NCI-H1694 treated with DMSO at 0.1 percent for 48 hours (cell line): ENCODE measurements around the gene THUMPD2.
"Not testable (repeated sequence)": the region's sequence is repeated elsewhere in the genome, so short reads cannot be mapped to it uniquely, and the experiment has no call there.

Experiments
- DNase-seq: peaks from one replicate; lab custom pipeline; 2025; lab: John Stamatoyannopoulos, UW

THUMPD2 gene

DNA sequence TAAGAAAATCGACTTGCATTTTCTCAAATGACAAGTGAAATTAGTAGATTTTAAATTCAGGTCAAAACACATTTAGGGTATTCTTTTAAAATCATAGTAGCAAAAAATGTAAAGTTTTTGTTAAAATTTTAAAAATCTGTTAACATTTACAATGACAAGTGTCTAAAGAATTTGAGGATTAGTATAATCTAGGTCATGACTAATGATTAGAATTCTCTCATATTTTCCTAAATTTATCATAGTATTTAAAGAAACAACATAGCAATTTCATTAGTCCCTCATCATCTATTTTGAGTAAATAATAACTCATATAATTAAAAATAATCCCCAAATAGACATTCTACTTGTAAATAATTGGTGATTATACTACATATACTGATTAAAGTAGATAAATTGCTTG is 23.6 kb downstream of the THUMPD2 start:
- DNase-seq = no peak

DNA sequence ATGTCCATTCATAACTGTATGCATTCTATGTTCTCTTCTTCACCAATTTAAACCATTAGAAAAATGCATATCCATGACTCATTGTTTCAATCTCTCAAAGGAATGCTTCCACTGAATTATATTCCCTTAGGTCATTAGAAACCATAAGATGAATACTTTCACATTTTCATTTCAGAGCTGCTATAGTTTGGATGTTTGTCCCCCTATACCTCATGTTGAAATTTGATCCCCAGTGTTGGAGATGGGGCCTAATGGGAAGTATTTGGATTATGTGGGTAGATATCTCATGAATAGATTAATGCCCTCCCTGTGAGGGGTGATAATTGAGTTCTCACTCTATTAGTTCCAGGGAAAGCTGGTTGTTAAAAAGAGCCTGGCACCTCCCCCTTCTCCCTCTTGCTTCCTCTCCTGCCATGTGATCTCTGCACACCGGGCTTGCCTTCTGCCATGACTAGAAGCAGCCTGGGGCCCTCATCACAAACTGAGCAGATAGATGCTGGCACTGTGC is 35.7 kb downstream of the THUMPD2 start:
- DNase-seq = no peak

- no peak for DNase-seq
Observed at GRCh38 chr2:39741871-39742270, 37.2 kb downstream of the THUMPD2 start.

DNA sequence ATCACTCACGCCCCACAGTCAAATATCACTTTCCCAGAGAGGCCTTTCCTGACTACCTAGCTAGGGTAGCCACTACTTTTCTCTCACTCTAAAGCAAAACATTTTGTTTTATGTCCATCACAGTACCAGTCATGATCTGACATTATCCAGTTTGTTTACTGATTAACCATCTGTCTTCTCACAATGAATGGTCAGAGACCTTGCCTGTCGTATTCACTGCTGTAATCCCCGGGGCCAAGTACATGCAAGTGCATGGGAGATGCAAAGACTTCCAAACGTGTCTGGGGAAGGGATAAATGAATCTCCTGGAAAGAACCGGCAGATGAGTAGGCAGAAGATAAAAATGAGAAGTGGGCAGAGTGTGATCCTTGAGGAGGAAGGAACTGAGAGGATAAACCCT is 39.7 kb downstream of the THUMPD2 start:
- DNase-seq = no peak

- DNase-seq = no peak
Observed at GRCh38 chr2:39738936-39739335, 40.1 kb downstream of the THUMPD2 start.

DNA sequence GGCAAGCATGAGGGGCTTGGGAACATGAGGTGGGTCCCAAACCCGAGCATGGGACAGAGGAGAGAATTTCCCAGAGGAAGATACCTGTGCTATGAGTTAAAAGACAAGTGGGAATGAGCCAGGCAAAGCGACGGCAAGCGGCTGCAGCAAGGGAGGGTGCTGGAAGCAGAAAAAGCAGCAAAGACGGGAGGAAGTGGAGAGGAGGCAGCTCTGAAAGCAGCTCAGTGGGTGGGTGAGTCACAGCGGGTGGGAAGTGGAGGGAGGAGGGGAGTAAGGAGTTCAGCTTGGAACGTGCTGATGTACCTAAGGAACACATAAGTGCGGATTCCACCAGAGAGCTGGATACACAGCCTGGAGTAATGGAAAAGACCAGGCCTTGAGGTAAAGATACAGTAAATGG is 41.4 kb downstream of the THUMPD2 start:
- no peak for DNase-seq

- no peak for DNase-seq
Observed at GRCh38 chr2:39736640-39737039, 42.4 kb downstream of the THUMPD2 start.

DNA sequence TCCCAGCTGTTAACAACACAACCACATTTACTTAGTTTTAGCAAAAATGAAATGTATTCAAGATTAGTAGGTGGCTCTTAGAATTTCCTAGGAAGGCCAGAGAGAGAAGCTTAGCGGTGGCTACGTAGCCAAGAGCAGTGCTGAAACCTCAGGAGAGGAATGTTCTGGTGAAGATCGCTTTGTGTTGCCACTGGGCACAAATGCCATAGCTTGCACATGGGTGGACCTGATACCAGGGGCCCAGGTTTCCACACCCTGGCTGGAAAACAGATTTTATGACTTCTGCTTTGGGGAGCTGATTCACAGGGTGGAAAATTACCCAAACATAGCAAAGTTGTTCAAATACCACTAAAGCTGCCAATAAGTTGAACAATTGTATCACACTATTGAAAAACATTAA is 43.4 kb downstream of the THUMPD2 start:
- no peak for DNase-seq

- DNase-seq = no peak
Observed at GRCh38 chr2:39734445-39734844, 44.6 kb downstream of the THUMPD2 start.

GRCh38 chr2:39733070-39733674 is 45.9 kb downstream of the THUMPD2 start:
- no peak for DNase-seq

DNA sequence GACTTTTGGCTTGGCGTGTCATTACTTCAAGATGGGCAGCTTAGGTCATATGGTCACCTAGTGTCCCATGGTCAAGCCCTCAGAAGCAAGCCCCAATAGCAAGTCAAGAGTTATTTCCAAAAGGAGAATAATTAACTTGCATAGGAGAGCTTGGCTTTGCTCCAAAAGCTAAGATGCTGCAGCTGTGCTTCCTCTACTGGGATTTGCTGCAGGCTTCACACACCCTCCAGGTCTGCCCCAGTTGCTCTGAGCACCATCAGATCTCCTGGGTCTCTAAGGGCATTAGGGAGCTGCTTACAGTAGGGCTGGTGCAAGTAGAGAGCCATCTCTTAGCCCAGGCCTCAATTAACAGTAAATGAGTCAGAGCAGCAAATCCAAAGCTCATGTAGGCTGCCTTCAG is 46.6 kb downstream of the THUMPD2 start:
- peak; percentile 41 for DNase-seq

DNA sequence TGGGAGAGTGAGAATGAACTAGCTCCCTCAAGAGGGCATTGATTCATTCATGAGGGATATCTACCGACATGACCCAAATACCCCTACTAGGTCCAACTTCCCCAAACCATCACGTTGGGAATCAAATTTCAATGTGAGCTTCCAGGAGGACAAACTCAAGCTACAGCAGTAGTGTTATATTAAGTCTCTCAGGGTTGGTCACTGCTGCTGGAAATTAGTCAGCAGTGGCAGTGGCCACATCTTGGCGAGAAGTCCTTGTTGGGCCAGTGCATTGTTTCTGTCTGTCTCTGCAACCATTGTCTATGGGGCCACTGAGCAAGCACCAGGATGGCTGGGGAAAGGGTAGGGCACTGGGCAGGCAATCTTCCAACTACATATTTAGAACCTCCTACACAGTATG is 47.5 kb downstream of the THUMPD2 start:
- DNase-seq = no peak

GRCh38 chr2:39730685-39731302 is 48.3 kb downstream of the THUMPD2 start:
- peak; percentile 50 for DNase-seq

DNA sequence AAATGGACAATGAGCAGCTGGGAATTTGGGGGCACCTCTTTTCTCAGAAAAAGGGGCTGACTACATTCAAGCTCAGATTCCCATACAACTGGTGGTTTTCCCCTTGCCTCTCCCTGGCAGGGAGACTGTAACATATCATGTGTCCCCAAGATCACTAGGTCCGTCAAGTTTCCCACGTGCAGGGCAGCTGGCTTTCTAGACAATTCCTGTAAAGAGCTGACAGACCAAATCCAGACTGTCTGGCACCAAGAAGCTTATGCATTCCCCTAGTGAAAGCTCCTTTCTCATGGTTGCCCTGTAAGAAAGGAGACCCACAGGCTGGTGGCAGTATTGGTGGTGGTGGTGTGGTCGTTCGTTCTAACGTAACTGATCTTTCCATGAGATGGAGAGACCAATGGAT is 48.8 kb downstream of the THUMPD2 start:
- no peak for DNase-seq

GRCh38 chr2:39728941-39729351 is 50.1 kb downstream of the THUMPD2 start:
- DNase-seq = peak; percentile 20

- DNase-seq = not testable (repeated sequence)
Observed at GRCh38 chr2:39728085-39728484, 51.0 kb downstream of the THUMPD2 start.

- DNase-seq = no peak
Observed at GRCh38 chr2:39725401-39725800, 53.7 kb downstream of the THUMPD2 start.

DNA sequence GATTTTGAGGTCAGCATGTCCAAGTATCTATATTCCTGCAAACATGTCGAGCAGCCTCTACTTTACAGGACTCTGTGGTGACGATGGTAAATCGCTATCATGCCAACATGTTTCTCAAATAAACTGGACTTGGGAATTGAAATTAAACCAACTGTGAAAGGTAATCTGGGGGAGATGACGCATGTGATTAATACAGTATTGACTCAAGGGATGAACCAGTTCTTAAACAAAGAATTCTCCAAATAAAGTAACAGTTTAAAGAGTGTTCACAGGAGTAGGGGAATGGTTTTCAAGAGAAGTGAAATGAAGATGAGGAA is 54.3 kb downstream of the THUMPD2 start:
- DNase-seq = no peak

DNA sequence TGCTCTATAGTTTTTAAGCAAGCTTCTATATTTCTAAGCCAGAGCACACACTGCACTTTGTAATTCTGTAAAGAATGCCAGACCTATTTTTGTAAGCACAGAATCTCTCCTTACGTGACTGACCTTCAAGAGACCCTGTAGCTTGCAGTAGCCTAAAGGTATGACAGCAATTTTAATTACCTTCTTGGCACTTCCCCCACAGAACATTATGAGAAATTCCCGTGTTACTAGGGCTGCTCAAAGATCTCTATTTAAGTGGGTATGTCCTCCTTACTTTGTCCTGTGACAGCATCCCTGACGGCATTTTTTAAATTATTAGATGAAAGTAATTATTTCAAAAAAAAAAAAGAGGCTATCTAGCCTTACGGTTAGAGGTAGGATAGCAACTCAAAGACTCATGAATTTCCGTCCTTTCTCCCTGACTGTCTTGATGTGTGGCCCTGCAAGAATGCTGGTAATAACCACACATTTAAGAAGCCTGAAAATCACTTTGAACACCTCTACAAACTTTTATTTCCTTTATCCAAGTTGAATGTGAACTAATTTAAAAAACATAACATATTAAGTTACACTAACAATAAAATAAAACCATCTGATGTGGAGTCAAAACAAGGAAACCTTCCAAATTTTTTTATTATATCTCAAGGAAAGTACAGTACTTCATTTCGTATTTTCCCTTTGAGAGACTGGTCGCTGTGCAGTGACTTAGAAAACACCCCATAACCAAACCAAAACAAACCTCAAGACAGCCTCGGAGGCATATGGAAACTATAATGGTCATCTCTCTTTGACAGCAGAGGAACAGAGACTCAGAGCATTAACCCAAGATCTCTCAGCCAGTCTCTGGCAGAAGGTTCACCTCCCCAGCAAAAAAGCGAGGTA is 54.9 kb downstream of the THUMPD2 start:
- DNase-seq = no peak

DNA sequence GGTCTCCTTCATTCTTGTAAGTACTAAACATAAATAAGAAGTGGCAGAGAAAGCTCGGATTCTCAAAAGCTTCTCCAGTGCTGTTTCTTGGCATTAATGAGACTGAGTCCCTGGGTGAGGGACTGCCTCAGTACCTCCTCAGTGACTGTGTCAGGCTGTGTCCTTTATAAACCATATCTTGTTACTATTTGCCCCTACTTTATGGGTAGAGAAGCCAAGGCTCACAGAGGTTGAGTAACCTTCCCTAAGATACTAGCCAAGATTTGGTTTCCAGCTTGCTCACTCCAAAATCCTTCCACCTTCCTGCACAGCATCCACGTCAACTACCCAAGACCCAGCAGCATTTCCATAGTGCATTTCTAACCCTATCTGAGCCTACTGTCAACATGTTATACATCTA is 55.6 kb downstream of the THUMPD2 start:
- no peak for DNase-seq

DNA sequence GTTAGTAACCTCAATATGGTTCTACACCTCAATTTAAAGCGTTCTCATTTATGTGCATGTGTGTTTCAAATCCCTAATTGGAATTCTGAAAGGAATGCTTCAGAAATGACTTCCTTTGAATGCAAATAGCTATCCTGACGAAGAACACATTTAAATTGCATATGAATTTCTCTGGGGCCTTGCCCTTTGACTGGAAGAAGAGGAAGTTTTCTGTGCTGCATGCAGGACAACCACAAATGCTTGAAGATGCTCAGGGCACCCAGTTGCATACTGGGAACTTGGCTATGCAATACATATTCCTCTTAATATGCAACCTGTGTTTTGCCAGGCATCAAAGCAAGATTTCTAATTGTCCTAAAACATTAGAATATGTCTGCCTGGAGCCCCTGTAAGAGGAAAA is 58.1 kb downstream of the THUMPD2 start:
- no peak for DNase-seq

- DNase-seq = no peak
Observed at GRCh38 chr2:39719317-39719716, 59.7 kb downstream of the THUMPD2 start.

DNA sequence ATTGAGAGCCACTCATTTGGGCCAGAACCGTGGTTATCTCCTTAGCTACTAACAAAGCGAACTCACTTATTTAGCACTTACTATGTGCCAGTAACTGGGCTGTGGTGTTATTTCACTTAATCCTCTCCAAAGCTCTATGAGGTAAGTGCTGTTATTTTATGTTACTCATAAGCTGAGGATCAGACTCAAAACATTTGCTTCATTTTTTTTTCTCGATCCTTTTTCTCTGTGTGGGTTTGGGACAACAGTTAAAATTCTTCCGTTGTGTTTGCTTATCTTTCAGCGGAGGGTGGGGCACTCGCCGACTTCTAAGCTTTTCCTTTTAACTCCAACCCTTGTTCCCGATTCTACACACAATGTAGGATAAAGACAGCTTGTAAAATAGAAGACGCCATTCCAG is 60.6 kb downstream of the THUMPD2 start:
- no peak for DNase-seq
